CD4-positive, alpha-beta T cell treated with Interleukin-4 for 4 hours (primary cell): Measurements from ENCODE around the gene CYB5A.

Source experiments
- DNase-seq: peaks from one replicate; pipeline ENCODE4 v3.0.0-alpha.2; 2020

Gene CYB5A

GRCh38 chr18:74242438-74243096, 49.2 kb downstream of the CYB5A start:
- no peak for DNase-seq

- no peak for DNase-seq
These were observed 49.8 kb downstream of the CYB5A start for GRCh38 chr18:74241970-74242369.

- DNase-seq, result no peak
These were observed 50.3 kb downstream of the CYB5A start for GRCh38 chr18:74241426-74241825.

GRCh38 chr18:74239567-74239966, 52.2 kb downstream of the CYB5A start:
- no peak for DNase-seq

- no peak for DNase-seq
These were observed 57.2 kb downstream of the CYB5A start for GRCh38 chr18:74234326-74235171.

- no peak for DNase-seq
These were observed 57.8 kb downstream of the CYB5A start for GRCh38 chr18:74233933-74234325.

GRCh38 chr18:74230922-74231714, 60.6 kb downstream of the CYB5A start:
- no peak for DNase-seq

- no peak for DNase-seq
These were observed 61.9 kb downstream of the CYB5A start for GRCh38 chr18:74229891-74230290.

- no peak for DNase-seq
These were observed 62.8 kb downstream of the CYB5A start for GRCh38 chr18:74229005-74229404.

- DNase-seq, result no peak
These were observed 63.5 kb downstream of the CYB5A start for GRCh38 chr18:74228312-74228711.

GRCh38 chr18:74226666-74227065, 65.1 kb downstream of the CYB5A start:
- DNase-seq, result no peak

GRCh38 chr18:74226156-74226555, 65.6 kb downstream of the CYB5A start:
- DNase-seq, result no peak

GRCh38 chr18:74225193-74225840, 66.4 kb downstream of the CYB5A start:
- no peak for DNase-seq

GRCh38 chr18:74222710-74223494, 68.9 kb downstream of the CYB5A start:
- no peak for DNase-seq

- DNase-seq, result no peak
These were observed 70.7 kb downstream of the CYB5A start for GRCh38 chr18:74221081-74221480.

GRCh38 chr18:74219056-74219455, 72.7 kb downstream of the CYB5A start:
- DNase-seq, result no peak

GRCh38 chr18:74217476-74218143, 74.2 kb downstream of the CYB5A start:
- no peak for DNase-seq

GRCh38 chr18:74216661-74217110, 75.1 kb downstream of the CYB5A start:
- DNase-seq, result no peak

- no peak for DNase-seq
These were observed 75.9 kb downstream of the CYB5A start for GRCh38 chr18:74215863-74216262.

- no peak for DNase-seq
These were observed 78.3 kb downstream of the CYB5A start for GRCh38 chr18:74213429-74213828.

- no peak for DNase-seq
These were observed 87.1 kb downstream of the CYB5A start for GRCh38 chr18:74204526-74205152.
